ENCODE data around the gene GAS5.

GAS5 gene

GRCh38 chr1:173900992-173901391 is 33.2 kb upstream of the GAS5 start:
- no peak overlapping the region for H3K4me3 ChIP-seq (ENCODE audit: low read depth, low read length, poor library complexity, severe bottlenecking)
- H3K9ac ChIP-seq (ENCODE audit: low read length): no peak overlapping the region
- TF ChIP-seq EZH2 (IDR thresholded peaks at IDR 0.05; ENCODE audit: borderline replicate concordance, low read length) (no peak), CTCF (IDR thresholded peaks at IDR 0.05; ENCODE audit: low read length) (no peak)
- H3K27me3 ChIP-seq (ENCODE audit: insufficient read depth, low read length): no peaks in the 10 kb centered on the region
- no peaks in the 10 kb centered on the region for H3K9me3 ChIP-seq (ENCODE audit: low read length)
- no peaks in the 10 kb centered on the region for H4K20me1 ChIP-seq (ENCODE audit: insufficient read depth, low read length)
- H3F3A ChIP-seq (ENCODE audit: insufficient read depth, low read length): no peaks in the 10 kb centered on the region
- no peaks in the 10 kb centered on the region for H3K9me2 ChIP-seq (ENCODE audit: low read depth, low read length)
- no peaks in the 10 kb centered on the region for H3K79me2 ChIP-seq (ENCODE audit: insufficient read depth, low read length)
- H3K36me3 ChIP-seq (ENCODE audit: insufficient read depth, low read length): no peaks in the 10 kb centered on the region
- no peaks in the 10 kb centered on the region for H3K4me1 ChIP-seq (ENCODE audit: insufficient read depth, low read length, severe bottlenecking)
- no peak overlapping the region for H3K27ac ChIP-seq (ENCODE audit: low read depth, low read length, poor library complexity, severe bottlenecking)
- no peak overlapping the region for H3K4me2 ChIP-seq (ENCODE audit: low read length)
- no peak overlapping the region for H2AFZ ChIP-seq (ENCODE audit: low read length)

- H3K9me2 ChIP-seq (ENCODE audit: low read depth, low read length): no peaks in the 10 kb centered on the region
- no peaks in the 10 kb centered on the region for H3K79me2 ChIP-seq (ENCODE audit: insufficient read depth, low read length)
- no peaks in the 10 kb centered on the region for H3K27me3 ChIP-seq (ENCODE audit: insufficient read depth, low read length)
- TF ChIP-seq CTCF (IDR thresholded peaks at IDR 0.05; ENCODE audit: low read length) (no peak), EZH2 (IDR thresholded peaks at IDR 0.05; ENCODE audit: borderline replicate concordance, low read length) (no peak)
- no peak overlapping the region for H3K27ac ChIP-seq (ENCODE audit: low read depth, low read length, poor library complexity, severe bottlenecking)
- no peak overlapping the region for H3K4me2 ChIP-seq (ENCODE audit: low read length)
- no peaks in the 10 kb centered on the region for H3K36me3 ChIP-seq (ENCODE audit: insufficient read depth, low read length)
- no peaks in the 10 kb centered on the region for H4K20me1 ChIP-seq (ENCODE audit: insufficient read depth, low read length)
- no peaks in the 10 kb centered on the region for H3K9me3 ChIP-seq (ENCODE audit: low read length)
- H2AFZ ChIP-seq (ENCODE audit: low read length): no peak overlapping the region
- no peaks in the 10 kb centered on the region for H3F3A ChIP-seq (ENCODE audit: insufficient read depth, low read length)
- H3K4me1 ChIP-seq (ENCODE audit: insufficient read depth, low read length, severe bottlenecking): no peaks in the 10 kb centered on the region
- no peak overlapping the region for H3K9ac ChIP-seq (ENCODE audit: low read length)
- H3K4me3 ChIP-seq (ENCODE audit: low read depth, low read length, poor library complexity, severe bottlenecking): no peak overlapping the region
Measured at GRCh38 chr1:173900427-173900826, 32.6 kb upstream of the GAS5 start.

GRCh38 chr1:173894189-173894588 is 26.4 kb upstream of the GAS5 start:
- no peak overlapping the region for H3K9ac ChIP-seq (ENCODE audit: low read length)
- no peak overlapping the region for H2AFZ ChIP-seq (ENCODE audit: low read length)
- H3K79me2 ChIP-seq (ENCODE audit: insufficient read depth, low read length): no peaks in the 10 kb centered on the region
- 0 out of 2 replicates have a peak, but pooled peaks cover 4% of the 10 kb centered on the region for H3K36me3 ChIP-seq (ENCODE audit: insufficient read depth, low read length)
- H4K20me1 ChIP-seq (ENCODE audit: insufficient read depth, low read length): no peaks in the 10 kb centered on the region
- H3K4me3 ChIP-seq (ENCODE audit: low read depth, low read length, poor library complexity, severe bottlenecking): no peak overlapping the region
- no peak overlapping the region for H3K4me2 ChIP-seq (ENCODE audit: low read length)
- H3K4me1 ChIP-seq (ENCODE audit: insufficient read depth, low read length, severe bottlenecking): no peaks in the 10 kb centered on the region
- H3K27ac ChIP-seq (ENCODE audit: low read depth, low read length, poor library complexity, severe bottlenecking): no peak overlapping the region
- H3K27me3 ChIP-seq (ENCODE audit: insufficient read depth, low read length): no peaks in the 10 kb centered on the region
- no peaks in the 10 kb centered on the region for H3F3A ChIP-seq (ENCODE audit: insufficient read depth, low read length)
- H3K9me3 ChIP-seq (ENCODE audit: low read length): no peaks in the 10 kb centered on the region
- TF ChIP-seq CTCF (IDR thresholded peaks at IDR 0.05; ENCODE audit: low read length) (no peak), EZH2 (IDR thresholded peaks at IDR 0.05; ENCODE audit: borderline replicate concordance, low read length) (no peak)
- no peaks in the 10 kb centered on the region for H3K9me2 ChIP-seq (ENCODE audit: low read depth, low read length)
